GM13976 (cell line): ENCODE measurements around the gene PERM1.

ENCODE experiments used
- DNase-seq: peaks from one replicate; pipeline ENCODE4 v3.0.0; 2012; ENCODE audit warnings: low spot score
- CTCF ChIP-seq: IDR thresholded peaks from 2 replicates; pipeline ENCODE4 v1.5.1; 2012; ENCODE audit warnings: borderline replicate concordance, mild to moderate bottlenecking; ENCODE audit not compliant: insufficient read depth; ENCODE audit errors: extremely low read depth, missing control alignments, control extremely low read depth
- in situ Hi-C: fragments of 300-500 bp; cut with MboI; formaldehyde crosslinking; loops from one replicate; pipeline ENCODE4 v1.12.0; 2022; ENCODE audit warnings: low sequenced_read_pairs, mixed read lengths, inconsistent platforms; ENCODE audit not compliant: unreplicated experiment

PERM1 gene

GRCh38 chr1:929712-930632 is 51.9 kb downstream of the PERM1 start:
- in situ Hi-C loops = no loop called here
- no peak for TF ChIP-seq CTCF
- no peak for DNase-seq

GRCh38 chr1:928825-929661 is 52.9 kb downstream of the PERM1 start:
- in situ Hi-C loops = no loop called here
- DNase-seq = no peak
- no peak for TF ChIP-seq CTCF

GRCh38 chr1:927748-928147 is 54.1 kb downstream of the PERM1 start:
- TF ChIP-seq CTCF = no peak
- in situ Hi-C loops = no loop called here

GRCh38 chr1:927234-927633 is 54.7 kb downstream of the PERM1 start:
- no peak for TF ChIP-seq CTCF
- in situ Hi-C loops = no loop called here
- no peak for DNase-seq

More at GRCh38 chr1:927748-928147, 54.1 kb downstream of the PERM1 start:
- DNase-seq = no peak

GRCh38 chr1:925561-926421 is 56.1 kb downstream of the PERM1 start:
- no peak for TF ChIP-seq CTCF
- no peak for DNase-seq
- in situ Hi-C loops = no loop called here
